ENCODE measurements around the gene SPDEF. TPM values are rescaled to one million over a fixed set of nuclear protein-coding genes. Genes with fewer than 3 reads are reported as not detected.

The SPDEF gene
- total RNA-seq, 2 experiments from 2014 or later: 0.33 TPM; not detected in 1

GRCh38 chr6:34568341-34569201 is 12.4 kb upstream of the SPDEF start:
- Mint-ChIP-seq H3K36me3 (no peaks in the 10 kb centered on the region), H3K9me3 (no peaks in the 10 kb centered on the region), H3K27me3 (peaks cover 2% of the 10 kb centered on the region), H3K27ac (no peak overlapping the region), H3K4me1 (ENCODE audit: low read depth) (no peaks in the 10 kb centered on the region), H3K4me3 (no peak overlapping the region)
- DNase-seq: no peak
- ChIA-PET CTCF (interaction anchor here (1.4 kb wide), 1 partner anchor 109 kb away, joined by 5 read pairs; no protein-coding TSS in a partner anchor), POLR2A (no interaction called here)
- intact Hi-C loops (cut with micrococcal nuclease): no loop called here

- ChIA-PET CTCF (no interaction called here), POLR2A (no interaction called here)
- no peaks in the 10 kb centered on the region for H3K4me1 Mint-ChIP-seq (ENCODE audit: low read depth)
- DNase-seq: no peak
- intact Hi-C loops (cut with micrococcal nuclease): no loop called here
- no peaks in the 10 kb centered on the region for H3K9me3 Mint-ChIP-seq
- no peaks in the 10 kb centered on the region for H3K36me3 Mint-ChIP-seq
- no peak overlapping the region for H3K27ac Mint-ChIP-seq
- H3K4me3 Mint-ChIP-seq: no peak overlapping the region
- H3K27me3 Mint-ChIP-seq: peaks cover 2% of the 10 kb centered on the region
Measured at GRCh38 chr6:34566830-34567546, 10.9 kb upstream of the SPDEF start.

GRCh38 chr6:34565722-34566137 is 9.6 kb upstream of the SPDEF start:
- Mint-ChIP-seq H3K4me1 (ENCODE audit: low read depth) (no peaks in the 10 kb centered on the region), H3K9me3 (no peaks in the 10 kb centered on the region), H3K36me3 (no peaks in the 10 kb centered on the region), H3K27ac (no peak overlapping the region), H3K4me3 (no peak overlapping the region), H3K27me3 (peaks cover under 1% of the 10 kb centered on the region)
- ChIA-PET CTCF (no interaction called here), POLR2A (no interaction called here)
- intact Hi-C loops (cut with micrococcal nuclease): no loop called here
- DNase-seq: no peak

DNA sequence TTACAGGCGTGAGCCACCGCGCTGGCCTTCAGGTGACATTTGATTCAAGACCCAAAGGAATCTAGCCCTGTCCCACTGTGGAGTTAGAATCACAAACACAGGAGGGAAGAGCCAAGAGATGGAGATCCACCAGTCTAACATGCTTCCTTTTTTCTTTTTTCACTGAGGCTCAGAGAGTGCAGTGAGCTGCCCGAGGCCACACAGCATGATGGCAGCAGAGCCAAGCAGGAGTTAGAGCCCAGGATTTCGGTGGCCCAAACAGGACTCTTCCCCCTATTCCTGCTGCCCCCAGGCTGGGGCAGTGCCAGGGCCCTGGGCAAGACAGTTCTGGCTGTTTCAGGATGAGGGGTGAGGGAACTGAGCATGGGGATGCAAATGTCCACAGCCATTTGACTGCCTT is 8.1 kb upstream of the SPDEF start:
- ChIA-PET POLR2A (interaction anchor here (0.6 kb wide), 1 partner anchor 216 kb away, joined by 3 read pairs; no protein-coding TSS in a partner anchor), CTCF (no interaction called here)
- no peak overlapping the region for H3K27ac Mint-ChIP-seq

GRCh38 chr6:34563513-34563870 is 7.4 kb upstream of the SPDEF start:
- ChIA-PET CTCF (no interaction called here), POLR2A (no interaction called here)
- no peaks in the 10 kb centered on the region for H3K36me3 Mint-ChIP-seq
- intact Hi-C loops (cut with micrococcal nuclease): no loop called here
- H3K4me1 Mint-ChIP-seq (ENCODE audit: low read depth): no peaks in the 10 kb centered on the region
- H3K27ac Mint-ChIP-seq: no peak overlapping the region
- H3K4me3 Mint-ChIP-seq: no peak overlapping the region
- DNase-seq: no peak
- no peaks in the 10 kb centered on the region for H3K27me3 Mint-ChIP-seq
- no peaks in the 10 kb centered on the region for H3K9me3 Mint-ChIP-seq

More for the DNA sequence above, 8.1 kb upstream of the SPDEF start:
- no peaks in the 10 kb centered on the region for H3K4me1 Mint-ChIP-seq (ENCODE audit: low read depth)
- no peaks in the 10 kb centered on the region for H3K9me3 Mint-ChIP-seq
- no peak overlapping the region for H3K4me3 Mint-ChIP-seq
- intact Hi-C loops (cut with micrococcal nuclease): no loop called here
- H3K27me3 Mint-ChIP-seq: no peaks in the 10 kb centered on the region
- no peaks in the 10 kb centered on the region for H3K36me3 Mint-ChIP-seq
- no peak for DNase-seq

DNA sequence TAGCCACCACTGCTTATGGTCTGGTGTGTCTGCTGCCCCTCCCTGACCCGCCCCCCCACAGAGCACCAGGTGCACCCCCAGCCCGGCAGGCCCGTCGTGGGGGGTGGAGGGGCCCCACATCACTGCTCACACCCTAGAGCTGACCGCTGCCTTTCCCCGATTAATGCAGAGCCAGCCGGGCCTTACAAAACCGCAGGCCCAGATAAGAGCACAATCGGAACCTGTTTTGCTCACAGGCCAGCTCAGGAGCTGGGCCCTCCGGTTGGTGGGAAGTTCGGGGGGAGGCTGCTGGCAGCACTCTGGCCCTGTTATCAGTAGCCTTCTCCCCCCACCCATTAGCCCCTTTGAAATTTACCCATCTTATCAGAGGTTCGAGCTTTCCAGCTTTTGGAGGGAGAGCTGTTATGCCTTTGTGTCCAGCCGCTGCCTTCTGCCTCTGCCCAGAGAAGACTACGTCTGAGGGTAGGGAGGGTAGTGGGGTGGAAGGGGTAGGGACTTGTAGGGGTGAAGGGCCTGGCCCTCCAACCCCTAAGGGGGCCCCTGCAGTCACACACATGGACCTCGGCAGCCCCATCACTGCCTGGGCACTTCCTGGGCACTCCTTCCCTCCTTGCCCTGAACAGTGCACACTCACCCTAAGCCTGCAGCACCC is 6.9 kb upstream of the SPDEF start:
- intact Hi-C loops (cut with micrococcal nuclease): no loop called here
- no peaks in the 10 kb centered on the region for H3K27me3 Mint-ChIP-seq
- no peaks in the 10 kb centered on the region for H3K36me3 Mint-ChIP-seq
- ChIA-PET CTCF (no interaction called here), POLR2A (no interaction called here)
- H3K27ac Mint-ChIP-seq: no peak overlapping the region
- DNase-seq: no peak
- H3K9me3 Mint-ChIP-seq: peaks cover 4% of the 10 kb centered on the region
- H3K4me3 Mint-ChIP-seq: no peak overlapping the region
- H3K4me1 Mint-ChIP-seq (ENCODE audit: low read depth): no peaks in the 10 kb centered on the region

GRCh38 chr6:34562350-34562749 is 6.2 kb upstream of the SPDEF start:
- CTCF ChIA-PET: no interaction called here
- H3K27me3 Mint-ChIP-seq: no peaks in the 10 kb centered on the region

GRCh38 chr6:34561227-34561530 is 5.0 kb upstream of the SPDEF start:
- Mint-ChIP-seq H3K36me3 (no peaks in the 10 kb centered on the region), H3K27ac (no peak overlapping the region), H3K4me1 (ENCODE audit: low read depth) (no peaks in the 10 kb centered on the region), H3K9me3 (peaks cover 4% of the 10 kb centered on the region), H3K27me3 (no peaks in the 10 kb centered on the region), H3K4me3 (no peak overlapping the region)
- POLR2A ChIA-PET: no interaction called here
- no peak for DNase-seq
- intact Hi-C loops (cut with micrococcal nuclease): no loop called here
- CTCF ChIA-PET: interaction anchor here (1.0 kb wide), 1 partner anchor 101 kb away, joined by 3 read pairs; no protein-coding TSS in a partner anchor

More at GRCh38 chr6:34562350-34562749, 6.2 kb upstream of the SPDEF start:
- no peak overlapping the region for H3K27ac Mint-ChIP-seq
- no peaks in the 10 kb centered on the region for H3K36me3 Mint-ChIP-seq
- H3K9me3 Mint-ChIP-seq: peaks cover 4% of the 10 kb centered on the region
- DNase-seq: no peak
- POLR2A ChIA-PET: no interaction called here
- no peaks in the 10 kb centered on the region for H3K4me1 Mint-ChIP-seq (ENCODE audit: low read depth)
- H3K4me3 Mint-ChIP-seq: no peak overlapping the region
- intact Hi-C loops (cut with micrococcal nuclease): no loop called here

DNA sequence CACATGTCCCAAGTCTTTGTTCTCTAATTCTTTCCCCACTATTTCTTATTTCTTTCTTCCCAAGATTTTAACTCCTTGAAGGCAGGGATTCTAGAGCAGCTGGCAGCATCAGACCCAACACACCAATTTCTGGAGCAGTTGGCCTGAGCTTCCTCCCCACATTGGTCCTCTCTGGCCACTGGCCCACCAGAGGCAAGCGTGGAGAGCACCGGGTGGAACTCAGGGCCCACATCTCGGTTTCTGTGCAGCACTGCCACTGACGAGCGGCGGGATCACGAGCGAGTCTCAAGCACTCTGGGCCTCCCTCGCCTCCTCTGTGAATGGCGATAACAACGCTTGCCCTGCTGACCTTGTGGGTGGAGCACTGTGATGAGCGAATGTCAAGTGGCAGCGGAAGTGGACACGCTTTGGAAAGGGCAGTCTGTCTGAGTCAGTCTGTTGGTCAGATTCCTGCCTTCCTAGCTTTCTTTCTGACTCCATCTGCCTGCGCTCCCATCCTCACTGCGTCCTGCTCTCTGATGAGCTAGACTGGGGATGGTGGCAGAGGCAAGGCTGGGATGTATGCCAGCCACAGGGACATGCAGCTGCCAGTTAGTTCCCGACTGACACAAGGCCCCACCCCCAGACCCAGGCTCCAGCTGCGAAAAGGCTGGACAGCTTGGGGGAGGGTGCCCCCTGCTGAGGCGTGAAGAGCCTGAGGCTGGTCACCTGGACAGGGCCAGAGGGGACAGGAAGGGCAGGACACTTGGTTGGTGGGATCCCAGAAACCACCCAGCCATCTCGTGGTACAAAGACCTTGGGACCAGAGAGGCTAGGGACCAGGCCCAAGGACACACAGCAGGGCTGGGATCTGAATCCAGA is 4.5 kb upstream of the SPDEF start:
- H3K27ac Mint-ChIP-seq: no peak overlapping the region
- ChIA-PET CTCF (interaction anchor here (1.0 kb wide), 1 partner anchor 100 kb away, joined by 3 read pairs; no protein-coding TSS in a partner anchor), POLR2A (no interaction called here)
- peaks cover 4% of the 10 kb centered on the region for H3K9me3 Mint-ChIP-seq
- H3K27me3 Mint-ChIP-seq: no peaks in the 10 kb centered on the region
- H3K4me1 Mint-ChIP-seq (ENCODE audit: low read depth): no peaks in the 10 kb centered on the region
- H3K4me3 Mint-ChIP-seq: no peak overlapping the region
- DNase-seq: peak; percentile 18
- no peaks in the 10 kb centered on the region for H3K36me3 Mint-ChIP-seq
- intact Hi-C loops (cut with micrococcal nuclease): no loop called here

DNA sequence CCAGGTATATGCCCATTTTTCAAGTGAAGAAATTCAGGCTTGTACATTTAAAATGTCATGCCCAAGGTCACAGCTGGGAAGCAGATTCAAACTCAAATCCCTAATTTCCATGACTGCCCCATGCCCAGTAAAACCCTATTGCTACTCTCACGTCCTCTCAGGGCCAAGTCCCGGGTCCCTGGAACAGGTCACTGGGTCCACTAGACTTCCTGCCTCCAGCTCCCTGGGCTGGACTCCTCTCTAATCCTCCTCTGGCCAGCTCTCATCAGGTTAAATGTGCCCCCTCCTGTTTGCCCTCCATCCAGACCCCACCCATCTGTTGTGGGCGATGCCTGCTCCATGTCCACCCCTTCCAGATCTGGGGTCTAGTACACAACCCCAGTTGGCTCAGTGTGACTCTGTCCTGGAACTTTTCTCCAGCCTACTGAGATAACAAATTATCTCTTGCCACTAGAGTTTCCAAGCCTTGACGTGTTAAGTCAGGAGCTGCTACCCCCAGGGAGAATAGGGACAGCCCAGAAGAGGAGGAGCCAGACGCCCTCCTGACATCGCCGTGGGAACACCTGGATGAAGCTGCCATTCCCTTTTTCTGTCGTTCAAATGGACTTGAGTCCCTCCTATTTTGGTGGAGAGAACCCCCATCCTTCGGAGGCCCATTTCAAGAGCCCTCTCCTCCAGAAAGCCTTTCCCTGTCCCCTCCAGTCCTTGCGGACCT is 3.7 kb upstream of the SPDEF start:
- peaks cover 4% of the 10 kb centered on the region for H3K9me3 Mint-ChIP-seq
- ChIA-PET CTCF (no interaction called here), POLR2A (no interaction called here)
- peaks cover 4% of the 10 kb centered on the region for H3K4me1 Mint-ChIP-seq (ENCODE audit: low read depth)
- no peaks in the 10 kb centered on the region for H3K36me3 Mint-ChIP-seq
- no peaks in the 10 kb centered on the region for H3K27me3 Mint-ChIP-seq
- H3K27ac Mint-ChIP-seq: no peak overlapping the region
- H3K4me3 Mint-ChIP-seq: no peak overlapping the region
- no peak for DNase-seq
- intact Hi-C loops (cut with micrococcal nuclease): no loop called here

DNA sequence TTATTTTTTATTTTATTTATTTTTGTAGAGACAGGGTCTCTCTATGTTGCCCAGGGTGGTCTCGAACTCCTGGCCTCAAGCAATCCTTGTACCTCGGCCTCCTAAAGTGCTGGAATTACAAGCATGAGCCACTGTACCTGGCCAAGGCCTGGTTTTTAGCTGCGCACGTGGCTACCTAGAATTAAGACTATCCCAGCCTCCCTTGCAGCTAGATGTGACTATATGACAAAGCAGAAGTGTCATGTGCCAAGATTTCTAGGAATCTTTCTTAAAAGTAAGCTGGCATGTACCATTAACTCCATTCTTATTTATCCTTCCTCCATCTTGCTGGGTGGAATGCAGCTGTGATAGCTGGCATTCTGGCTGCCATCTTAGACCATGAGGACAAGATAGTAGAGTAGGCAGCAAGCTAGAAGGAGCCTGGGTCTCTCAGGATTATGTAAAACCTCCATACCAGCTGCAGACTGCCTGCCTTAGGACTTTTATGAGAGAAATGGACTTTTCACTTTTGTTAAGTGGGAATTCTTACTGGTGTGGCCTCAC is 2.1 kb upstream of the SPDEF start:
- DNase-seq: no peak
- Mint-ChIP-seq H3K9me3 (peaks cover 4% of the 10 kb centered on the region), H3K27ac (no peak overlapping the region), H3K27me3 (no peaks in the 10 kb centered on the region), H3K36me3 (no peaks in the 10 kb centered on the region), H3K4me1 (ENCODE audit: low read depth) (peaks cover 10% of the 10 kb centered on the region), H3K4me3 (no peak overlapping the region)
- POLR2A ChIA-PET: no interaction called here
- CTCF ChIA-PET: interaction anchor here (0.6 kb wide), 1 partner anchor 544 kb away, joined by 4 read pairs; no protein-coding TSS in a partner anchor
- intact Hi-C loops (cut with micrococcal nuclease): no loop called here
